Measurements from ENCODE around the gene GPR141.

GPR141 gene

GRCh38 chr7:37775921-37776320, 92.4 kb downstream of the GPR141 start:
- Histone ChIP-seq H3K9me2 (replicated peaks; ENCODE audit: low read depth, low read length) (no peaks in the 10 kb centered on the region), H3K4me2 (ENCODE audit: low read depth, low read length, poor library complexity, severe bottlenecking) (no peak overlapping the region), H3F3A (ENCODE audit: low read depth) (no peaks in the 10 kb centered on the region), H3K27me3 (ENCODE audit: insufficient read depth, low read length, poor library complexity, severe bottlenecking) (no peaks in the 10 kb centered on the region), H3K36me3 (ENCODE audit: insufficient read depth, low read length) (no peaks in the 10 kb centered on the region), H3K4me3 (ENCODE audit: low read length, poor library complexity, severe bottlenecking) (no peak overlapping the region), H2AFZ (ENCODE audit: low read length) (no peak overlapping the region), H3K9ac (ENCODE audit: low read depth, low read length, poor library complexity, severe bottlenecking) (no peak overlapping the region), H4K20me1 (ENCODE audit: insufficient read depth, low read length, poor library complexity, severe bottlenecking) (no peaks in the 10 kb centered on the region), H3K9me3 (ENCODE audit: insufficient read depth, low read depth, low read length) (no peaks in the 10 kb centered on the region), H3K79me2 (ENCODE audit: insufficient read depth, low read length) (no peaks in the 10 kb centered on the region), H3K4me1 (ENCODE audit: insufficient read depth, low read length, poor library complexity, severe bottlenecking) (peaks cover 6% of the 10 kb centered on the region)
- no peak for TF ChIP-seq EZH2phosphoT487 (IDR thresholded peaks at IDR 0.05; ENCODE audit: borderline replicate concordance)
- TF ChIP-seq CTCF (conservative IDR thresholded peaks at IDR 0.05; ENCODE audit: low read length): no peak

- Histone ChIP-seq H4K20me1 (ENCODE audit: insufficient read depth, low read length, poor library complexity, severe bottlenecking) (no peaks in the 10 kb centered on the region), H3F3A (ENCODE audit: low read depth) (no peaks in the 10 kb centered on the region), H3K4me1 (ENCODE audit: insufficient read depth, low read length, poor library complexity, severe bottlenecking) (no peaks in the 10 kb centered on the region), H2AFZ (ENCODE audit: low read length) (no peak overlapping the region), H3K9me3 (ENCODE audit: insufficient read depth, low read depth, low read length) (no peaks in the 10 kb centered on the region), H3K4me3 (ENCODE audit: low read length, poor library complexity, severe bottlenecking) (no peak overlapping the region), H3K4me2 (ENCODE audit: low read depth, low read length, poor library complexity, severe bottlenecking) (no peak overlapping the region), H3K36me3 (ENCODE audit: insufficient read depth, low read length) (no peaks in the 10 kb centered on the region), H3K9me2 (replicated peaks; ENCODE audit: low read depth, low read length) (no peaks in the 10 kb centered on the region), H3K79me2 (ENCODE audit: insufficient read depth, low read length) (no peaks in the 10 kb centered on the region), H3K9ac (ENCODE audit: low read depth, low read length, poor library complexity, severe bottlenecking) (no peak overlapping the region), H3K27me3 (ENCODE audit: insufficient read depth, low read length, poor library complexity, severe bottlenecking) (no peaks in the 10 kb centered on the region)
- TF ChIP-seq EZH2phosphoT487 (IDR thresholded peaks at IDR 0.05; ENCODE audit: borderline replicate concordance) (no peak), CTCF (conservative IDR thresholded peaks at IDR 0.05; ENCODE audit: low read length) (no peak)
Observed at GRCh38 chr7:37781156-37781555, 97.6 kb downstream of the GPR141 start.

- H3K4me1 ChIP-seq (ENCODE audit: insufficient read depth, low read length, poor library complexity, severe bottlenecking): no peaks in the 10 kb centered on the region
- no peak overlapping the region for H3K4me3 ChIP-seq (ENCODE audit: low read length, poor library complexity, severe bottlenecking)
- no peaks in the 10 kb centered on the region for H3K79me2 ChIP-seq (ENCODE audit: insufficient read depth, low read length)
- H3K4me2 ChIP-seq (ENCODE audit: low read depth, low read length, poor library complexity, severe bottlenecking): no peak overlapping the region
- H3K36me3 ChIP-seq (ENCODE audit: insufficient read depth, low read length): no peaks in the 10 kb centered on the region
- H3K9me2 ChIP-seq (replicated peaks; ENCODE audit: low read depth, low read length): no peaks in the 10 kb centered on the region
- H3F3A ChIP-seq (ENCODE audit: low read depth): no peaks in the 10 kb centered on the region
- no peak overlapping the region for H3K9ac ChIP-seq (ENCODE audit: low read depth, low read length, poor library complexity, severe bottlenecking)
- no peaks in the 10 kb centered on the region for H4K20me1 ChIP-seq (ENCODE audit: insufficient read depth, low read length, poor library complexity, severe bottlenecking)
- no peaks in the 10 kb centered on the region for H3K27me3 ChIP-seq (ENCODE audit: insufficient read depth, low read length, poor library complexity, severe bottlenecking)
- no peaks in the 10 kb centered on the region for H3K9me3 ChIP-seq (ENCODE audit: insufficient read depth, low read depth, low read length)
- TF ChIP-seq EZH2phosphoT487 (IDR thresholded peaks at IDR 0.05; ENCODE audit: borderline replicate concordance) (no peak), CTCF (conservative IDR thresholded peaks at IDR 0.05; ENCODE audit: low read length) (no peak)
- H2AFZ ChIP-seq (ENCODE audit: low read length): no peak overlapping the region; the same call in 1 of the 2 replicates
Observed at GRCh38 chr7:37782166-37782565, 98.6 kb downstream of the GPR141 start.
